Esophagus squamous epithelium (tissue), 4 donors: Measurements from ENCODE around the gene ECM2.

Experiments
- POLR2A ChIP-seq, 4 donors: fragments of 450-650 bp; IDR thresholded peaks; one replicate each; pipeline ENCODE4 v1.6.1; 2017; ENCODE audit warnings: antibody characterized with exemption in 4 of 4, mild to moderate bottlenecking in 4 of 4, moderate library complexity in 3 of 4
- TF ChIP-seq, protein P1 (sequence below), 6 experiments: fragments of 450-650 bp in 4 of 6; fragments of 200-600 bp in 2 of 6; sonication (generic) in 2 of 6; IDR thresholded peaks; one replicate each; pipeline ENCODE4 v1.5.1; 2016 to 2019; ENCODE audit warnings: antibody characterized with exemption in 6 of 6, mild to moderate bottlenecking in 4 of 6, moderate library complexity in 4 of 6

GRCh38 chr9:92529124-92529523 is 6.7 kb downstream of the ECM2 start:
- no peak for TF ChIP-seq POLR2A (IDR thresholded peaks at IDR 0.05)
- TF ChIP-seq, protein P1, sequence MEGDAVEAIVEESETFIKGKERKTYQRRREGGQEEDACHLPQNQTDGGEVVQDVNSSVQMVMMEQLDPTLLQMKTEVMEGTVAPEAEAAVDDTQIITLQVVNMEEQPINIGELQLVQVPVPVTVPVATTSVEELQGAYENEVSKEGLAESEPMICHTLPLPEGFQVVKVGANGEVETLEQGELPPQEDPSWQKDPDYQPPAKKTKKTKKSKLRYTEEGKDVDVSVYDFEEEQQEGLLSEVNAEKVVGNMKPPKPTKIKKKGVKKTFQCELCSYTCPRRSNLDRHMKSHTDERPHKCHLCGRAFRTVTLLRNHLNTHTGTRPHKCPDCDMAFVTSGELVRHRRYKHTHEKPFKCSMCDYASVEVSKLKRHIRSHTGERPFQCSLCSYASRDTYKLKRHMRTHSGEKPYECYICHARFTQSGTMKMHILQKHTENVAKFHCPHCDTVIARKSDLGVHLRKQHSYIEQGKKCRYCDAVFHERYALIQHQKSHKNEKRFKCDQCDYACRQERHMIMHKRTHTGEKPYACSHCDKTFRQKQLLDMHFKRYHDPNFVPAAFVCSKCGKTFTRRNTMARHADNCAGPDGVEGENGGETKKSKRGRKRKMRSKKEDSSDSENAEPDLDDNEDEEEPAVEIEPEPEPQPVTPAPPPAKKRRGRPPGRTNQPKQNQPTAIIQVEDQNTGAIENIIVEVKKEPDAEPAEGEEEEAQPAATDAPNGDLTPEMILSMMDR (IDR thresholded peaks at IDR 0.05) = no peak
